ENCODE data around the gene SLC30A4.

SLC30A4 gene

GRCh38 chr15:45451265-45451664, 71.3 kb downstream of the SLC30A4 start:
- H3K27me3 ChIP-seq (ENCODE audit: control insufficient read depth, insufficient read depth, low read length): no peaks in the 10 kb centered on the region
- no peak overlapping the region for H3K4me2 ChIP-seq (ENCODE audit: low read length)
- H2AFZ ChIP-seq: no peak overlapping the region
- no peaks in the 10 kb centered on the region for H3K36me3 ChIP-seq (ENCODE audit: control insufficient read depth, insufficient read depth, low read length)
- no peak overlapping the region for H3K27ac ChIP-seq
- H3K4me3 ChIP-seq (ENCODE audit: low read depth, low read length): no peak overlapping the region
- TF ChIP-seq CTCF (IDR thresholded peaks at IDR 0.05): no peak
- no peaks in the 10 kb centered on the region for H3K4me1 ChIP-seq
- H3K9me3 ChIP-seq (ENCODE audit: control insufficient read depth, low read length): no peaks in the 10 kb centered on the region
- H3K79me2 ChIP-seq: no peaks in the 10 kb centered on the region
- H3K9ac ChIP-seq: no peak overlapping the region

- no peak overlapping the region for H3K27ac ChIP-seq
- no peak overlapping the region for H3K9ac ChIP-seq
- no peak overlapping the region for H3K4me2 ChIP-seq (ENCODE audit: low read length)
- H3K79me2 ChIP-seq: no peaks in the 10 kb centered on the region
- H3K27me3 ChIP-seq (ENCODE audit: control insufficient read depth, insufficient read depth, low read length): no peaks in the 10 kb centered on the region
- H3K4me1 ChIP-seq: no peaks in the 10 kb centered on the region
- no peaks in the 10 kb centered on the region for H3K9me3 ChIP-seq (ENCODE audit: control insufficient read depth, low read length)
- no peak overlapping the region for H2AFZ ChIP-seq
- no peak overlapping the region for H3K4me3 ChIP-seq (ENCODE audit: low read depth, low read length)
- TF ChIP-seq CTCF (IDR thresholded peaks at IDR 0.05): no peak
- no peaks in the 10 kb centered on the region for H3K36me3 ChIP-seq (ENCODE audit: control insufficient read depth, insufficient read depth, low read length)
Measured at GRCh38 chr15:45449916-45450867, 72.4 kb downstream of the SLC30A4 start.

GRCh38 chr15:45449395-45449794, 73.2 kb downstream of the SLC30A4 start:
- H3K4me2 ChIP-seq (ENCODE audit: low read length): no peak overlapping the region
- no peaks in the 10 kb centered on the region for H3K79me2 ChIP-seq
- no peak overlapping the region for H3K9ac ChIP-seq
- TF ChIP-seq CTCF (IDR thresholded peaks at IDR 0.05): no peak
- H3K4me3 ChIP-seq (ENCODE audit: low read depth, low read length): no peak overlapping the region
- no peak overlapping the region for H3K27ac ChIP-seq
- no peaks in the 10 kb centered on the region for H3K4me1 ChIP-seq
- no peaks in the 10 kb centered on the region for H3K36me3 ChIP-seq (ENCODE audit: control insufficient read depth, insufficient read depth, low read length)
- no peaks in the 10 kb centered on the region for H3K9me3 ChIP-seq (ENCODE audit: control insufficient read depth, low read length)
- H2AFZ ChIP-seq: no peak overlapping the region
- H3K27me3 ChIP-seq (ENCODE audit: control insufficient read depth, insufficient read depth, low read length): no peaks in the 10 kb centered on the region

- Histone ChIP-seq H3K36me3 (ENCODE audit: control insufficient read depth, insufficient read depth, low read length) (no peaks in the 10 kb centered on the region), H2AFZ (no peak overlapping the region), H3K79me2 (no peaks in the 10 kb centered on the region), H3K27ac (no peak overlapping the region), H3K4me1 (no peaks in the 10 kb centered on the region), H3K27me3 (ENCODE audit: control insufficient read depth, insufficient read depth, low read length) (no peaks in the 10 kb centered on the region), H3K9ac (no peak overlapping the region), H3K9me3 (ENCODE audit: control insufficient read depth, low read length) (no peaks in the 10 kb centered on the region), H3K4me3 (ENCODE audit: low read depth, low read length) (no peak overlapping the region), H3K4me2 (ENCODE audit: low read length) (no peak overlapping the region)
- no peak for TF ChIP-seq CTCF (IDR thresholded peaks at IDR 0.05)
Measured at GRCh38 chr15:45448066-45448915, 74.3 kb downstream of the SLC30A4 start.
